Measurements from ENCODE around the gene ERMARD. TPM values are rescaled to one million over a fixed set of nuclear protein-coding genes. Genes with fewer than 3 reads are reported as not detected.

Gene ERMARD
- total RNA-seq, 4 donors from 2014 or later, result 14.3 to 31.9 (median 16.8) TPM

- 21 to 53% methylated on average over 4 to 7 of the region's 18 CpGs for WGBS, 2 donors (ENCODE audit: low coverage in 1 of 2)
- Histone ChIP-seq H3K36me3 (no peaks in the 10 kb centered on the region), H3K27me3 (peaks cover 11% of the 10 kb centered on the region), H3K27ac (no peak overlapping the region), H3K4me1 (no peaks in the 10 kb centered on the region), H3K9me3 (no peaks in the 10 kb centered on the region), H3K4me3 (no peak overlapping the region)
- TF ChIP-seq EP300 (IDR thresholded peaks at IDR 0.05), result no peak
- TF ChIP-seq POLR2AphosphoS5 (IDR thresholded peaks at IDR 0.05), result no peak
- no peak for TF ChIP-seq POLR2A (IDR thresholded peaks at IDR 0.05)
- no peak for TF ChIP-seq CTCF (IDR thresholded peaks at IDR 0.05)
- ATAC-seq, result no peak
Observed at GRCh38 chr6:169810066-169810989, 58.9 kb downstream of the ERMARD start.

GRCh38 chr6:169811072-169811471 is 59.6 kb downstream of the ERMARD start:
- no peak overlapping the region for H3K27ac ChIP-seq
- no peaks in the 10 kb centered on the region for H3K36me3 ChIP-seq
- no peaks in the 10 kb centered on the region for H3K4me1 ChIP-seq
- H3K27me3 ChIP-seq, result peaks cover 8% of the 10 kb centered on the region
- ATAC-seq, result no peak
- no peak overlapping the region for H3K4me3 ChIP-seq
- 80 to 89% methylated on average over 1 to 3 of the region's 8 CpGs for WGBS, 2 donors (ENCODE audit: low coverage in 1 of 2)
- H3K9me3 ChIP-seq, result peaks cover 0 to 6% (median 0%) of the 10 kb centered on the region in 3 donors
- TF ChIP-seq POLR2A (IDR thresholded peaks at IDR 0.05), result no peak
- TF ChIP-seq EP300 (IDR thresholded peaks at IDR 0.05), result no peak
- TF ChIP-seq CTCF (IDR thresholded peaks at IDR 0.05), result no peak
- no peak for TF ChIP-seq POLR2AphosphoS5 (IDR thresholded peaks at IDR 0.05)

GRCh38 chr6:169811521-169812256 is 60.3 kb downstream of the ERMARD start:
- no peaks in the 10 kb centered on the region for H3K36me3 ChIP-seq
- no peaks in the 10 kb centered on the region for H3K4me1 ChIP-seq
- H3K27ac ChIP-seq, result no peak overlapping the region
- TF ChIP-seq POLR2AphosphoS5 (IDR thresholded peaks at IDR 0.05) (no peak), EP300 (IDR thresholded peaks at IDR 0.05) (no peak), CTCF (IDR thresholded peaks at IDR 0.05) (no peak), POLR2A (IDR thresholded peaks at IDR 0.05) (no peak)
- no peak for ATAC-seq
- H3K4me3 ChIP-seq, result no peak overlapping the region
- WGBS, 2 donors (ENCODE audit: low coverage in 1 of 2), result 90 to 92% methylated on average over 2 to 9 of the region's 18 CpGs
- H3K9me3 ChIP-seq, result peaks cover 0 to 9% (median 0%) of the 10 kb centered on the region in 3 donors
- H3K27me3 ChIP-seq, result peaks cover 2% of the 10 kb centered on the region

- Histone ChIP-seq H3K36me3 (no peaks in the 10 kb centered on the region), H3K9me3 (peaks cover 0 to 9% (median 0%) of the 10 kb centered on the region in 3 donors), H3K27me3 (no peaks in the 10 kb centered on the region), H3K27ac (no peak overlapping the region), H3K4me3 (no peak overlapping the region), H3K4me1 (no peaks in the 10 kb centered on the region)
- TF ChIP-seq POLR2AphosphoS5 (IDR thresholded peaks at IDR 0.05) (no peak), POLR2A (IDR thresholded peaks at IDR 0.05) (no peak), EP300 (IDR thresholded peaks at IDR 0.05) (no peak), CTCF (IDR thresholded peaks at IDR 0.05) (no peak)
- 79 to 83% methylated on average over 4 to 9 of the region's 17 CpGs for WGBS, 2 donors (ENCODE audit: low coverage in 1 of 2)
- ATAC-seq, result no peak
Observed at GRCh38 chr6:169812257-169812644, 60.8 kb downstream of the ERMARD start.

Measured in gastroesophageal sphincter (tissue), 4 donors.